Loucy (cell line): ENCODE measurements around the gene LRRC4.

Source experiments
- H2AFZ ChIP-seq: fragments of 200-600 bp; sonication (generic); 2 replicates; pipeline ENCODE4 v1.6.0; 2016; ENCODE audit warnings: antibody characterized with exemption, mild to moderate bottlenecking, low read length, moderate library complexity
- H3F3A ChIP-seq: fragments of 200-600 bp; 2 replicates; pipeline ENCODE4 v1.6.0; 2016; ENCODE audit warnings: antibody characterized with exemption, low read depth, mild to moderate bottlenecking
- H3K27me3 ChIP-seq: fragments of 200-600 bp; sonication (generic); 2 replicates; pipeline ENCODE4 v1.6.1; 2014; ENCODE audit warnings: low read length, mild to moderate bottlenecking; ENCODE audit not compliant: insufficient read depth, poor library complexity, severe bottlenecking
- H3K36me3 ChIP-seq: fragments of 200-600 bp; sonication (generic); 2 replicates; pipeline ENCODE4 v1.6.1; 2016; ENCODE audit warnings: low read length; ENCODE audit not compliant: insufficient read depth
- H3K4me1 ChIP-seq: fragments of 200-600 bp; sonication (generic); 2 replicates; pipeline ENCODE4 v1.5.1; 2014; ENCODE audit warnings: low read length, mild to moderate bottlenecking; ENCODE audit not compliant: insufficient read depth, poor library complexity, severe bottlenecking
- H3K4me2 ChIP-seq: fragments of 200-600 bp; sonication (generic); 2 replicates; pipeline ENCODE4 v1.6.0; 2014; ENCODE audit warnings: antibody characterized with exemption, low read length, low read depth, mild to moderate bottlenecking; ENCODE audit not compliant: poor library complexity, severe bottlenecking
- H3K4me3 ChIP-seq: fragments of 200-600 bp; sonication (generic); 2 replicates; pipeline ENCODE4 v1.5.1; 2014; ENCODE audit warnings: low read length, mild to moderate bottlenecking, mixed read lengths; ENCODE audit not compliant: poor library complexity, severe bottlenecking
- H3K79me2 ChIP-seq: fragments of 200-600 bp; sonication (generic); 2 replicates; pipeline ENCODE4 v1.6.1; 2014; ENCODE audit warnings: low read length; ENCODE audit not compliant: insufficient read depth
- H3K9ac ChIP-seq: fragments of 200-600 bp; sonication (generic); 2 replicates; pipeline ENCODE4 v1.6.0; 2014; ENCODE audit warnings: mild to moderate bottlenecking, low read depth, low read length, moderate library complexity; ENCODE audit not compliant: poor library complexity, severe bottlenecking
- H3K9me2 ChIP-seq: fragments of 200-600 bp; sonication (generic); replicated peaks from 2 replicates; pipeline ENCODE4 v1.6.1; 2016; ENCODE audit warnings: low read depth, low read length, mixed read lengths
- H3K9me3 ChIP-seq: fragments of 200-600 bp; sonication (generic); 2 replicates; pipeline ENCODE4 v1.6.1; 2014; ENCODE audit warnings: mild to moderate bottlenecking, antibody characterized with exemption, low read length, low read depth; ENCODE audit not compliant: insufficient read depth
- H4K20me1 ChIP-seq: fragments of 200-600 bp; sonication (generic); 2 replicates; pipeline ENCODE4 v1.6.0; 2014; ENCODE audit warnings: antibody characterized with exemption, low read length, mild to moderate bottlenecking; ENCODE audit not compliant: insufficient read depth, poor library complexity, severe bottlenecking
- CTCF ChIP-seq: fragments of 200-600 bp; sonication (generic); conservative IDR thresholded peaks from 2 replicates; pipeline ENCODE4 v1.5.1; 2014; ENCODE audit warnings: mild to moderate bottlenecking, antibody characterized with exemption, low read length
- EZH2phosphoT487 ChIP-seq: fragments of 200-600 bp; IDR thresholded peaks from 2 replicates; pipeline ENCODE4 v1.6.1; 2018; ENCODE audit warnings: antibody characterized with exemption, mild to moderate bottlenecking, moderate library complexity, borderline replicate concordance

LRRC4 gene

GRCh38 chr7:128005117-128005516 lies 26.1 kb downstream of the LRRC4 start:
- Histone ChIP-seq H2AFZ (no peak overlapping the region), H3K27me3 (no peaks in the 10 kb centered on the region), H4K20me1 (peaks cover 14% of the 10 kb centered on the region), H3K4me3 (no peak overlapping the region), H3K4me1 (peaks cover 18% of the 10 kb centered on the region), H3F3A (no peaks in the 10 kb centered on the region), H3K79me2 (no peaks in the 10 kb centered on the region), H3K4me2 (no peak overlapping the region), H3K36me3 (peaks cover 13% of the 10 kb centered on the region; the same call in 1 of the 2 replicates), H3K9me2 (no peaks in the 10 kb centered on the region), H3K9ac (no peak overlapping the region), H3K9me3 (no peaks in the 10 kb centered on the region)
- TF ChIP-seq EZH2phosphoT487 = no peak
- no peak for TF ChIP-seq CTCF

GRCh38 chr7:128004623-128005022 lies 26.6 kb downstream of the LRRC4 start:
- Histone ChIP-seq H3K4me3 (no peak overlapping the region), H3K9me3 (no peaks in the 10 kb centered on the region), H3K4me2 (peak overlapping the region; percentile 19), H3K9ac (no peak overlapping the region), H3K79me2 (no peaks in the 10 kb centered on the region), H3K27me3 (no peaks in the 10 kb centered on the region), H4K20me1 (peaks cover 14% of the 10 kb centered on the region), H3F3A (no peaks in the 10 kb centered on the region), H3K36me3 (peaks cover 13% of the 10 kb centered on the region; the same call in 1 of the 2 replicates), H3K9me2 (no peaks in the 10 kb centered on the region), H3K4me1 (peaks cover 18% of the 10 kb centered on the region), H2AFZ (no peak overlapping the region)
- TF ChIP-seq CTCF = no peak

- Histone ChIP-seq H3K4me3 (no peak overlapping the region), H3F3A (no peaks in the 10 kb centered on the region), H3K9me3 (no peaks in the 10 kb centered on the region), H3K27me3 (no peaks in the 10 kb centered on the region), H3K4me1 (peaks cover 18% of the 10 kb centered on the region), H3K79me2 (no peaks in the 10 kb centered on the region), H3K9ac (no peak overlapping the region), H3K4me2 (peak overlapping the region; percentile 19), H3K9me2 (no peaks in the 10 kb centered on the region), H3K36me3 (peaks cover 13% of the 10 kb centered on the region; the same call in 1 of the 2 replicates), H4K20me1 (peaks cover 14% of the 10 kb centered on the region), H2AFZ (no peak overlapping the region)
- no peak for TF ChIP-seq EZH2phosphoT487
These were observed 27.4 kb downstream of the LRRC4 start for GRCh38 chr7:128003787-128004186.

GRCh38 chr7:128003167-128003566 lies 28.1 kb downstream of the LRRC4 start:
- no peak overlapping the region for H2AFZ ChIP-seq
- peaks cover 13% of the 10 kb centered on the region; the same call in 1 of the 2 replicates for H3K36me3 ChIP-seq
- H3K9me3 ChIP-seq = no peaks in the 10 kb centered on the region
- H3K9me2 ChIP-seq = no peaks in the 10 kb centered on the region
- TF ChIP-seq CTCF (no peak), EZH2phosphoT487 (no peak)
- H3K79me2 ChIP-seq = no peaks in the 10 kb centered on the region
- peaks cover 14% of the 10 kb centered on the region for H4K20me1 ChIP-seq
- H3K4me1 ChIP-seq = peaks cover 18% of the 10 kb centered on the region
- no peak overlapping the region for H3K4me2 ChIP-seq
- no peaks in the 10 kb centered on the region for H3F3A ChIP-seq
- no peaks in the 10 kb centered on the region for H3K27me3 ChIP-seq
- no peak overlapping the region for H3K9ac ChIP-seq
- H3K4me3 ChIP-seq = no peak overlapping the region
